ENCODE data around the gene ACSBG1. TPM values are rescaled to one million over a fixed set of nuclear protein-coding genes. Genes with fewer than 3 reads are reported as not detected.

Gene ACSBG1
- total RNA-seq, 4 donors from 2014 or later = not detected

- ATAC-seq (ENCODE audit: low FRiP score) (no peak), DNase-seq (ENCODE audit: low spot score) (no peak)
- TF ChIP-seq CTCF (IDR thresholded peaks at IDR 0.05) = no peak
Measured at GRCh38 chr15:78233496-78233895, 869 bp downstream of the ACSBG1 start.

GRCh38 chr15:78232951-78233350 is 1.4 kb downstream of the ACSBG1 start:
- no peak for TF ChIP-seq CTCF (IDR thresholded peaks at IDR 0.05)
- ATAC-seq (ENCODE audit: low FRiP score) = no peak
- DNase-seq (ENCODE audit: low spot score) = no peak

GRCh38 chr15:78229431-78230406 is 4.6 kb downstream of the ACSBG1 start:
- peak; percentile 32 for ATAC-seq (ENCODE audit: low FRiP score)
- no peak for TF ChIP-seq CTCF (IDR thresholded peaks at IDR 0.05)
- no peak for DNase-seq (ENCODE audit: low spot score)

GRCh38 chr15:78228356-78228996 is 5.9 kb downstream of the ACSBG1 start:
- no peak for DNase-seq (ENCODE audit: low spot score)
- no peak for TF ChIP-seq CTCF (IDR thresholded peaks at IDR 0.05)
- ATAC-seq (ENCODE audit: low FRiP score) = no peak

- no peak for TF ChIP-seq CTCF (IDR thresholded peaks at IDR 0.05)
- DNase-seq (ENCODE audit: low spot score) = no peak
- no peak for ATAC-seq (ENCODE audit: low FRiP score)
Measured at GRCh38 chr15:78225783-78226541, 8.4 kb downstream of the ACSBG1 start.

- no peak for TF ChIP-seq CTCF (IDR thresholded peaks at IDR 0.05)
- no peak for ATAC-seq (ENCODE audit: low FRiP score)
- DNase-seq (ENCODE audit: low spot score) = no peak
Measured at GRCh38 chr15:78224023-78224411, 10.3 kb downstream of the ACSBG1 start.
